Left kidney (tissue), 8 donors: ENCODE data around the gene ISLR2. TPM values are rescaled to one million over a fixed set of nuclear protein-coding genes. Genes with fewer than 3 reads are reported as not detected.
"Not testable (repeated sequence)": the region's sequence is repeated elsewhere in the genome, so short reads cannot be mapped to it uniquely, and the experiment has no call there.

Source experiments
- DNase-seq: peaks from one replicate; pipeline ENCODE4 v3.0.0-alpha.2; 2013
- long read RNA-seq, 8 donors: transcript quantifications; one replicate each; lab custom pipeline, GENCODE V29; 2026
- polyA plus RNA-seq: library from polyadenylated mRNA; unstranded; fragments of 120-200 nt; gene quantifications from one replicate; pipeline ENCODE4 v1.2.1, GENCODE V29; 2013; ENCODE audit not compliant: insufficient read length

The ISLR2 gene, protein sequence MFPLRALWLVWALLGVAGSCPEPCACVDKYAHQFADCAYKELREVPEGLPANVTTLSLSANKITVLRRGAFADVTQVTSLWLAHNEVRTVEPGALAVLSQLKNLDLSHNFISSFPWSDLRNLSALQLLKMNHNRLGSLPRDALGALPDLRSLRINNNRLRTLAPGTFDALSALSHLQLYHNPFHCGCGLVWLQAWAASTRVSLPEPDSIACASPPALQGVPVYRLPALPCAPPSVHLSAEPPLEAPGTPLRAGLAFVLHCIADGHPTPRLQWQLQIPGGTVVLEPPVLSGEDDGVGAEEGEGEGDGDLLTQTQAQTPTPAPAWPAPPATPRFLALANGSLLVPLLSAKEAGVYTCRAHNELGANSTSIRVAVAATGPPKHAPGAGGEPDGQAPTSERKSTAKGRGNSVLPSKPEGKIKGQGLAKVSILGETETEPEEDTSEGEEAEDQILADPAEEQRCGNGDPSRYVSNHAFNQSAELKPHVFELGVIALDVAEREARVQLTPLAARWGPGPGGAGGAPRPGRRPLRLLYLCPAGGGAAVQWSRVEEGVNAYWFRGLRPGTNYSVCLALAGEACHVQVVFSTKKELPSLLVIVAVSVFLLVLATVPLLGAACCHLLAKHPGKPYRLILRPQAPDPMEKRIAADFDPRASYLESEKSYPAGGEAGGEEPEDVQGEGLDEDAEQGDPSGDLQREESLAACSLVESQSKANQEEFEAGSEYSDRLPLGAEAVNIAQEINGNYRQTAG
- 0.93 TPM for polyA plus RNA-seq
- long read RNA-seq, donor 1: 0 reads
- long read RNA-seq, donor 2: 0 reads
- long read RNA-seq, donor 3: 0 reads
- long read RNA-seq, donor 4: 0 reads
- long read RNA-seq, donor 5: 0 reads
- long read RNA-seq, donor 6, partial matches to known transcripts: 0 of 1 reads
- long read RNA-seq, donor 6, other reads (novel, unspliced or antisense): 0 of 1 reads
- long read RNA-seq, donor 7: 0 reads
- long read RNA-seq, donor 8: 0 reads

DNA sequence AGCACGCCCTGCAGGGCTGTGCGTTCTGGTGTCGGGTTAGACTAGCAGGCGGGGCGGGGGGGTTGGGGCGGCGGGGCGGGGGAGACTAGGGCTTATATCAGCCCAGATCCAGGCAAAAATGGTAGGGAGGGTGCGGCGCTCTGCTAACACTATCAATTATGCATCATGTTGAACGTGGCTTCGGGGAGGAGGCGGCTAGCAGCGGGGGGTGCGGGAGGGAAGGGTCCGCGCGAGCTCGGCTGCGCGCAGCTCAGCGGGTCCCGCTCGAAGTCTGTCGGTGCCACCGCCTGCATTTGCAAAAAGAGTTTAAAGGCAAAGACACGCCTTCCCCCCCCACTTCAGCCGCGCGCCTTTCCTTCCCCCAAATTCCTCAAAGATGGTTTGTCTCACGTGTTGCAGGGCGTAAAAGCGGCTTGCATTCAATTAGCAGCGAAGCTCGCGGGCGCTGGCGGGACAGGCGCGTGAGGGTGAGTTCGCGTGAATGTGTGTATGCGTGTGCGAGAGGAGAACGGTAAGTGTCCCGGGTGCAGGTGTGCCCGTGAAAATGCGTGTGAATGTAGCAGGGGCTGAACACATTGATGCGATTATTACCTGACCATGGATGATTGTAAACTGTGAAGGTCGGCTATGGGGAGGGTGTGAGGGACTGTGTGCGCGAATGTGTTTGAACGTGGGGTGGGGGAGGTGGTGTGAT, at the start of gene ISLR2:
TSS of gene ISLR2 (plus strand) at position 432 of the 694 bp plus-strand sequence. CDS start 2,169 bp downstream, outside the sequence.
- no peak for DNase-seq

DNA sequence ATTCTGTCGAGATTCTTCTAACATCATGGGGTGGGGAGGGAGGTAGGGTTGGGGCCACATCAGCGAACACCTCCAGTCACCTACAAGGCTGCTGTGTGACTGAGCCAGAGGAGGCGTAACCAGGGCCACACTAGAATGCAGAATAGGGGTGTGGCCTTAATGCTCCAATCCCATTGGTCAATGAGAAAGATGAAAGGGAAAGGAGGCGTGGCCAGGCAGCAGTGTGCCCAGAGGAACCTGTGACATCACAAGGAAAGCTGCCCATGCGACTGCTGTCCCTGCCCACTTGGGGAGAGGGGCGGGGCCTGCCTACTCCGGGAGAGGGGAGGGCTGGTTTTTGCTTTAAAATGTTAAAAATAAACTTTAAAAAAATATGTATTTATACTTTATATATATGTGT, 47.9 kb upstream of the ISLR2 start, which contains the start of gene GOLGA6A:
TSS of gene GOLGA6A (minus strand) at position 101 of the 400 bp plus-strand sequence. CDS start at position 60, 41 bp downstream.
- not testable (repeated sequence) for DNase-seq

DNA sequence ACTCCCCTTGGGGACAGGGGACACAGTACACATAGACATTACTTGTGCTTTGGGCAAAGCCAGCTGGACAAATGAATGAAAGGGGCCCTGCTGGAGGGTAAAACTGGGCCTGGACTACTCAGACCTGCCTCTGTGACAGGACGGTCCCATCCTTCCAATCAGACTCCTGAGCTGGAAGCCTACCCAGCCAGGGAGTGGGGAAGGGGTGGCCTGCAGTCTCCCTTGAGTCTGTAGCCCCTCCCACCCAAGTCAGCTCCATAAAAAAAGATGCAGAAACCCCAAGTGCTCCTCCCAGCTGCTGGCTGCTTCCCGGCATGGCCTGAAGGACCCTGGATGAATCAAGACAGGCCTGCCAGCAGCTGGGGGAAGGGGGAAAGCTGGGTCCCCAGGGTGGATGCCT, 35.8 kb upstream of the ISLR2 start:
- DNase-seq: not testable (repeated sequence)

DNA sequence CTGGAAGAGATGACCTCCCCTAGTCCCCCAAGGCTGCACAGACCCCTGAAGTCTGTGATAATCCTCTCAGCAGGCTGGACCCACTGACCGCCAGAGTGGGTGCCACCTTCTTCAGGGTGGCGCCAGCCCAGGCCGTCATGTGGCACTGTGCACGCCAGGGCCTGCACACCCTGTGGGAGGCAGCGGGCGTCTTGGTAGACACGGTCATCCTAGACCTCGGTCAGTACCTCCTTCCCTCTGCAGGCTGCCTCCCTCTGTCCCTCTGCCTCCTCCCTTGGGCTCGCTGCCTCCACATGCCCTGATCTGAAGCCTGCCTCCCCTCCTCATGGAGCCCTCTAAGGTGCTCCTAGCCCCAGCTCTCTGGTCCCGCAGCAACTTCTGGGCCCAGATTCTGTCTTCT, 34.8 kb upstream of the ISLR2 start:
- not testable (repeated sequence) for DNase-seq

DNA sequence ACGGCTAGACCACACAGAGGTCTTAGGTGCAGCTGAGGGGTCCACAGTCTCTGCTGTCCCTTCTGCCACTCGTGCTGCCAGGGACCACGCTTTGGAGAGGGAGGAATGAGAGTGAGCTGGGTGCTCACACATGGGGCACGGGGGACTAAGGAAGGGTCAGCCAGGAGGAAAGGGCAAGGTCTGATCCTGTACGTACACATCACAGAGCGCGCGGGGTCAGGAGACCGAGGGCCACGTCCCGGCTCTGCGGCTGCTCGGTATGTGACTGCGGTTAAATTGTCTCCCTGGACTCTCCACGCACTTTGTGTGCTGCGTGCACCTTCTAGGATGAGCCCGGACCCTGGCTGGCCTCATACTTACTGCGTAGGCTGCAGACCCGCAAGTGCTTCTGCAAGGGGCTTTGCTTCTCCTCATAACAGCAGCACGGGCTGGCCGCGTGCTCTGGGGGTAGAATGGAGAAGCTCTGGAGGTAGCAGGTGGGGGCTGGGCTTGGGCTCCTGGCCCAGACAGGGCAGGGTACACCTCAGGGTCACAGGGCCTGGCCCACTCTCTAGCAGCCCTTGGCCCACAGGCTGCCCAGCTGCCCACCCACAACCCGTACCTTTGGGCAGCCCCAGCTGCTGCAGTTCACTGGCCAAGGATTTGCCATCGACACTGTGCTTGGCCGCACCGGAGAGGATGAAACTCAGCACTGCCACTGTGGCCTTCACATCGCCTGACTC, 33.5 kb upstream of the ISLR2 start:
- DNase-seq: not testable (repeated sequence)

DNA sequence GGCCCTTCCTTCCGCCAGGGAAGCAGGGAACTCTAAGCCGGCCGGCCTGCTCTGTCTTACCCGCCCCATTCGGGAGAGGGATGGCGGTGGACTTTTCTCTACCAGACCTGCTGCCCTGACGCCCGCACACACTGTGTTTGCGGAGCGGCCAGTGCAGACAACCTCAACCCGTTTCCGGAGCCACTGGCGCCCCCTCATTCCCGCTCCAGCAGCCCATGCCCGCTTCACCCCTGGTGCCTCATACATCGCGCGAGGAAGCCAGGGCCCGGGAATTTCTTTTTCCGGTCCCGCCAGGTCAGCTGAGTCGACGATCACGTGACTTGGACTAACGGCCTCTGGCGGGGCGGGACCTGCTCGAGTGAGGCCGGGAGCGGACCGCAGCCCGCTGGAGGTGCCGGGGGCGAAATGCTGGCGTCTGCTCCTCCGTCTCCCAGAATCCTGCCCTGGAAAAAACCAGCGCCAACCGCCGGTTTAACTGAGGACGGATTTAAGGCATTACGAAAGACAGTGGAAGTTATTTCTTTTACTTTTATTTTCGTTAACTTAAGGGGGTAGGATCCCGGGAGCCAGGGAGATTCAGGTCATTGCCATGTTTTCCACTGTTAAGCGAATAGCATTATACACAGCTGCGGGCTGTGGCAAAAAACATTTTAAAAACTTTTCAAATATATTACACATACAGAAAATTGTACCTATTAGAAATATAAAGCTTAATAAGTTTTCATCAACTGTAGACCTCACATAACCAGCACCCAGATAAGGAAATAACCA, 30.2 kb upstream of the ISLR2 start:
- DNase-seq: peak; percentile 85

DNA sequence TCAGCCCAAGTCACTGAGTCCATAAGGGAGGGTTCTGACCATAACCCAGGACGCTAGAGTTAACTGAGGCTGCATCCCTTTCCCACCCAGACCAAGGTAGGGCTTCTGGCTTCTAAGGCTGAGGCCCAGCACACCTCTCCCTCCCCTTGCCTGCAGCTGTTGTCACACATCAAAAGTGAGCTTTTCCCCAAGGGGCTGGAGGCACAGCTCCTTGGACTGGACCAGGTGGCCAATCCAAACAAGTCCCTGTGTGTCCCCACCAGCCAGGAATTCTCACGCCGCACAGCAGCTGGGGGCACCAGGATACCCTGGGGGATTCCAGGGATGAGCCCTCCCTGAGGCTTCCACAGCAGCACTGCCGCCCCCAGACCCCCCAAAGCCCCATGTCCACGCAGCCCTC, 22.3 kb upstream of the ISLR2 start:
- no peak for DNase-seq

DNA sequence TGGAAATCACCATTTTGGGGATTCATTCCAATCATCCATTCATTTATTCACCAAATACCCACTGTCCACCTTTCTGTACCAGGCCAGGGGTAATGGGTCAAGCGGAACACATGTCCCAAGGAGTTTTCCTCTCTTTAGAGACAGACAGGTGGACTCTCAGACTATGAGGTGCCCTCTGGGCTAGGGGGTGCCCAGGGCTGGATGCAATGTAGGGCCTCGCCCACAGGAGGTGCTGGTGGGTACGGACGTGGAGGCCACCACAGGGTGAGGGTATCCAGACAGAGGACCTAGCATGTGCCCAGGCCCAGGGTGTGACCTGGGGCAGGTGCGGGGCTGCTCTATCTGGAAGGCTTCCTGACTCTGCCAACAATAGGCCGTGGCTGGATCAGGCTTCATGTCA, 21.8 kb upstream of the ISLR2 start:
- DNase-seq: not testable (repeated sequence)

DNA sequence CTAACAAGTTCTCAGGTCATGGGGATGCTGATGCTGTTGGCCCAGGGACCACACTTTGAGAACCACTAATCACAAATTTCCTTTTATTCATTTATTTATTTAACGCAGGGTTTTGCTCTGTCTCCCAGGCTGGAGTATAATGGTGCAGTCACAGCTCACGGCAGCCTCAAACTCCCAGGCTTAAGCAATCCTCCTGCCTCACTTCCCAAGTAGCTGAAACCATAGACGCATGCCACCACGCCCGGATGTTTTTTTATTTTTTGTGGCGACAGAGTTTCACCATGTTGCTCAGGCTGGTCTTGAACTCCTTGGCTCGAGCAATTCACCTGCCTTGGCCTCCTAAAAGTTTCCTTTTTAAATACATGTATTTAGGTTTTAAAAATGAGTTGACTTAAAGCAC, 20.7 kb upstream of the ISLR2 start:
- DNase-seq: no peak

DNA sequence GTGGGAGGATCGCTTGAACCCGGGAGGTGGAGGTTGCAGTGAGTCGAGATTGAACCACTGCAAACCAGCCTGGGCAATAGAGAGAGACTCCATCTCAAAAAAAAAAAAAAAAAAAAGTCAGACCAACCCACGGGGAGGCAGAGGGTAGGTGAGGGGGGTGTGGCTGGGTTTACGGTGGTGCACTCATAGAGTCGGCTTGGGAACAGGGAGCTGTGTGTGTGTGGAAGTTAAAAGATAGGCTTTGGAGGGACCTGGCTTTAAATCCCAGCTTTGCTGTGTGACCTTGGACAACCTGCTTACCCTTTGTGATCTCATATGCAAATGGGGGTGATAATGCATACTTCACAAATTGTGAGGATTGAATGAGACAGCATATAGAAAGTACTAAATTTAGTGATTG, 10.0 kb upstream of the ISLR2 start:
- DNase-seq: no peak

DNA sequence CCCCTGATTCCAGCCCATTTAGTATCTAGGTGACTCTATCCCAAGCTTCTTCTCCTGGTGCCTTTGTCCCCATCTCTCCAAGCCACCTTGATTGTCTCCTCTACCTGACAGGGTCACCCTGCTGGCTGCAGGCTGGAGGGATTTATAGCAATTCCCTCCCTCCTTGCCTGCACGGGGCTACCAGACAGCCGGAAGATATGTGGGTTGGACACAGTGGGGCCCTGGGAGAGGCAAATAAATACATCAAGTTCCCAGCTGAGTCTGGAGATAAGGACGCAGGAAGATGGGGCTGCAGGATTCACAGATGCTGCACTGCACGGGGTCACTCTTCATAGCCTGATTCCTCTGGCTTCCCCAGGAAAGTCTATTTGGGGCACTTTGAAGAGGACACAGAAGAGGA, 9.3 kb upstream of the ISLR2 start:
- DNase-seq: no peak

DNA sequence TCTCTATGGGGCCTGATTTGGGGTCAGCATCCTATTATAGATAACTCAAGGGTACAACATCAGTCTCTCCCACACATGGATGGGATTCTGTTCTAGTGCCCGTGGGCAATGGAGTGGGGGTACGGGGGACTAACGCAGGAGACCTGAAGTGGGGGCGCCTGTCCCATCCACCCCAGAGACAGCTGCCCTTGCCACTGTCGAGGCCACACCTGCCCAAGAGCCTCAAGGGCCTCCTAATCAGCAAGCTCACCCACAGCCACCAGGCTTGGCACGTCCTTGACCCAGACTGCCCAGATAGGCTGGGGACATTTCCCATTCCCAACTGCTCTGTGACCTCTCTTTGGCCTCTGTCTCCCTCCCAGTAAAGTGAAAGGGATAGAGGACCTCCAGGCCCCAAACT, 8.5 kb upstream of the ISLR2 start:
- no peak for DNase-seq

DNA sequence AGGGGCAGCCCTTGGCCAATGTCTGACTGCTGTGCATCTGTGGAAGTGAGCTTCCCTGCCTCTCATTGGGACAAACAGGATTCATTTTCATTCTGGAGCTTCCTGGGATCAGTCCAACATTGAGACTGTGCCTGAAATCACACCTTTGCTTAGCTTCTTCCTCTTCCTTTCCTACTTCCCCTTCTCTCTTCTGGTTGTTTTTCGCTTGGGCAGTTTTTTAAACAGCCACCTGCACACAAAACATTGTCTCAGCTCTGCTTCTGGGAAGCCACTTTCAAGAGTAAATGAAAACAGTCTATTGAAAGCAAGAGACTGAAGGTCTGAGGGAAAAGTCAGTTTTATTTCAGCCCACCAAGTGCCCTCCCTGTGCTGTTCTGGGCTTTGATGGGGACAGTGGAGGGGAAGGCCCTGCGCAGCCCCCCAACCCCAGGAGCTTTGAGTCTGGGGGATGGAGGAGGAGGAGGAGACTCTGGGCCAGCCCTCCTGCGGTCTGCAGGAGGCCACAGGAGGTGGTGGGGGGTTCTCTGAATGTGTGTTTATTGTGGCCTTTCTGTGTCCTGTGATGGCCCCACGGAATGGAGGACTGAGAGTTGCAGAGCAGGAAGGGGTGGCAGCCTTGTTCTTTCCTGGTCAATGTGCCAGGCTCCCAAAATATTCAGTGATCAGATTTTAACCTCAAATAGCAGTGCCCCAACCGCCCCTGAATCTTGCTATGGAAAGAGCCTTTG, 7.8 kb upstream of the ISLR2 start:
- no peak for DNase-seq

DNA sequence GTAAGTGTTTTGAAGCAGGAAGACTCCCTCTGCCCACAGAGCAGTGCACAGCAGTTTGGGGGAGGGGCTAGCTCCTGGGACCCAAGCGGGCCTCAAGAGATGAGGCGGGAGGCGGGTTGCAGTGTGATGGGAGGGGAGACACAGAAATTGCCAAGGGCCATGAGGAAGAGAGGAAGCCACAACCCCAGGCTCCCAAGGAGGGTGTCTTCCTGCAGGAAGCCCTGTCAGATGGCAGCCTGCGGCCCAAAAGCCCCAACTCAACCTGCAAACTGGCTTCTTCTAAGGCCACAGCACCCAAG, 7.3 kb upstream of the ISLR2 start:
- DNase-seq: no peak

DNA sequence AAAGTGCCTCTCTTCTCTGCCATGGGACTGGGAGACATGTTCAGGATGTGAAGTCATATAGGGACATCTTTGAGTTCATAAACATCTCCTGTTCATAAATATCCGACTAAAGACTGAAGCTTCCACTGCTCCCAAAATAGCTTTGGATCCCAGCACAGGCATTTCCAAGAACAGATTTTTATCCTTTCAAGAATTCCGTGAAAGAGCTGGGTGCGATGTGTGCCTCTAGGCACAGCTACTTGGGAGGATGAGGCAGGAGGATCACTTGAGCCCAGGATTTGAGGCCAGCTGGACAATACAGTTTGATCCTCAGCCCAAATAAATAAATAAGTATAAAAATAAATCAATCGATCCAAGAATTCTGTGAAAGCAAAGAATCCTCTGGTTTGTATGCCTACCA, 6.7 kb upstream of the ISLR2 start:
- no peak for DNase-seq

DNA sequence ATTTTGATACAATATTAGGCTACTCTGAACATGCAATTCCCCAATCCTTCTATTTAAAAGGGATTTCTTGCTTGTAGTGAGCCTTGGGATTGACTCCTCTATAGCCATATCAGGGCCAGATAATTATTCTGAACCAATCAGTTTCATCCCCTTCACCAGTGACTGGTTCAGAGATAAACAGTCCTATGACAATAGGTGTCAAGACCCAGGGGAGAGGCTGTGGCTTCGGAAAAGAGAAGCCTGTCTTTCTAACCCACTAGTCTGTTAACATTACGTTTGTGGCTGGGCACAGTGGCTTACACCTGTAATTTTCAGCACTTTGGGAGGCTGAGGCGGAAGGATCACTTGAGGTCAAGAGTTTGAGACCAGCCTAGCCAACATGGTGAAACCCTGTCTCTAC, 6.2 kb upstream of the ISLR2 start:
- no peak for DNase-seq

DNA sequence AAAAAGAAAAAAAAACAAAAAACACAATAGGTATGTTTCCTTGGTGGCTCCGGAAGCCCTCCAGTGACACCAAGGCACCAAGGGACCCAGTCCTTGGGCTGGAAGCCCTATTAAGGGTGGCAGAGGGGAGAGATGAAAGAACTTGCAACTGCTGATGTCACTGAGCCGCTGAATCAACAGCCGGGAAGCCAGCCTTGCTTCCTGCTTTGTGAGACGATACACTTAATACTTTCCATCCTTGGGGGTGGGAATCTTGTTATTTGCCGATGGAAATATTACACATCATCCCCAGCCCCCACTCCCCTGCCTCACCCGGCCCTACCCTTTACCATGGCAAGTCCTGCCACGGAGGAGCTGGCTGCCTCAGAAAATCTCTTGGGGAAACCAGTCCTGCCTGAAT, 5.6 kb upstream of the ISLR2 start:
- no peak for DNase-seq

DNA sequence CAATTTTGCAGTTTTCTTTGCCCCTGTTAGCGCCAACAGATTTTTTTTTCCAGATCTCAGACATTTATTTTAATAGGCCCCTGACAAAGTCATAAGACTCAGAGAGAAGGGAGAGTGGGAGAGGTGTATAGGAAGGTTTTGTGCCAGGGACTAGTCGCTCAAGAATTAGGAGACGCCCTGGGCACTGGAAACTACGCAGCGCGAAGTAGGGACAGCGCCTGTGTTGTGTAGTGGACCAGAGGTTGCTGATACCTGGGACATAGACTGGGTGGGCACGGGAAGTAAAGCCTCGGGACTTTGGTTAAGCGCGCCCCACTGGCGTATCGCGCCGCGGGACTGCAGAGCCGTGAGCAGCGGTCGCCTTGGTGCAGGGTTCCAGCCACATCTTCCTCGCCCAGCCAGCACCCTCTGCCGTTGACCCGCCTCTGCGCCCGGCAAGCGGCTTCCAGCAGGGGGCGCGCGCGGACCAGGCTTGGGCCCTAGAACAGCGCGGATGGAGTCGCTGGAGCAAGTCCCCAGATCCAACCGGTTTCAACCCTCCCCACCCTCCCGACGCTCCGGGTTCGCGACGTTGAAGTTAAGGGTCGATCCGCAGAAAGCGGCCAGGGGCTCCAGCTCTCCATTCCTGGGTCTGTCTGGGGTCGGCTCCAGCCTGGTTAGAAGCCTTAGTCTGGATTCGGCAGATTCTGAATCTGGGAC, 3.0 kb upstream of the ISLR2 start:
- peak; percentile 89 for DNase-seq

DNA sequence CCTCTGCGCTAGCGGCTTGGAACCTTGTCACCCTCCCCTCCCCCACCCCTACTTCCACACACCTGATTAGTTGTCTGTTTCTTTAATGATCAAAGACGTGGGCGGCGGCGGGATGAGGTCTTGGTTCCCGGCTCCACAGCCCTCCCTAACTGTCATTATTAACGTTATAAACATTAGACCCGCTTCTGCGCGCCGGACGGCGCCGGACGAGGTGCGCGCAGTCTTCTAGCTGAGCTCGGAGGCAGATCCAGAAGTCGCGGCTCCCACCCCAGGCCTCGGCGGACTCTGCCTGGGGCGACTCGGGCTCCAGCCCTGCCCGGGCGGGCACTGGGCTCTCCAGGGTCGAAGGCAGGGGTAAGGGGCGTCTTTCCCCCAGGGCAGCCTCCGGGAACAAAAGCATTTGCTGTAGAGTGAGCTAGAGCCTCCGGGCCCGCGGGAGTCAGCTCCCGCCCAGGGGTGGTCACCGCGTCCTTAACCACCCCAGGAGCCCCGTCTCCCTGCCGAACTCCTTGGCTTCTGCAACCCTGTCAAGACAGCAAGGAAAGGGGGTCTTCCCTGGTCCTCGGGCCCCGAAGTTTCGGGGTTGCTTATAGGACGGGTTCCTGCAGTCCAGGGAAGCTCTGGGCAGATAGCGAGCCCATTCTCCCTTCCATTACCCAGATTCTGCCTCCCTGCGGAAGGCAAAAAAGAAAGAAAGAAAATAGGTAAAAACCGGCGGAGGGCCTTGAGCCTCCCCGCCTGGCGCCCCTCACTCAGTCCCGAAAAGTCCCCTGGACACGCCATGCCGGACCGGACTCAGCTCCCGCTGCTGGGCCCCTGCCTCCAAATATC, 2.2 kb upstream of the ISLR2 start:
- DNase-seq: no peak
